C1 segment of cervical spinal cord (tissue), 14 donors: ENCODE results near the gene PPP6R2.

Experiments used
- DNase-seq, 14 donors: peaks; one replicate each; lab custom pipeline; 2025; lab: John Stamatoyannopoulos, UW

Gene PPP6R2

DNA sequence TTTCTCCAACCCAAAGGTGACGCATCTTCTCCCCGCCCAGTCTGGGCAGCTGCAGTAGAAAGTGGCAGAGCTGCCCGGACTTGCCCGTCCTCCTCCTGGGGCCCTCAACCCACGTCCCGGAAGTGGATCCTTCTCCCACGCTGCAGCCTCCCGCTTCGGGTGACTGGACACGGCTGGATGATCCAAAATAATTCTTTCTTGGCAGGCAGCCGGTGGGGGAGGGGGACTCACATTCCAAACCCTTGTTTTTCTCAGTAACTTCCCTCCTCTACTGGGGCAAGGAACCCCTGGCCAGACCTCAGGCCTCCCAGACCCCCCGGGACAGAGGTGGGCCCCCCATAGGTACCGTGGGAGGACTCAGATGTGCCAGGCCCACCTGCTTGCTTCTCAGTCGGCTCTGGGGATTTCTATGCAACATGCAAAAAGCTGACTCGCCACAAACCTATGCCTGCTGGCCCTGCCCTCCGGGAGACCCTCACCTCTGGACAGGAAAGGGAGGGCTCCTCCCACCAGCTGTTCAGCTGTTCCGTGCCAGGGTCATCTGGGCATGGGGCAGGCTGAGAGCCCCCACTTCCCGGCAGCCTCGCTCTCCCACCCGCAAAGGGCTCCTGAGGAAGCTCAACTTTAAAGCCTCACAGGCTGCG, 37.1 kb upstream of the PPP6R2 start:
- peak in 10 of 14 donors; percentile 5 to 86 (median 53) for DNase-seq

DNA sequence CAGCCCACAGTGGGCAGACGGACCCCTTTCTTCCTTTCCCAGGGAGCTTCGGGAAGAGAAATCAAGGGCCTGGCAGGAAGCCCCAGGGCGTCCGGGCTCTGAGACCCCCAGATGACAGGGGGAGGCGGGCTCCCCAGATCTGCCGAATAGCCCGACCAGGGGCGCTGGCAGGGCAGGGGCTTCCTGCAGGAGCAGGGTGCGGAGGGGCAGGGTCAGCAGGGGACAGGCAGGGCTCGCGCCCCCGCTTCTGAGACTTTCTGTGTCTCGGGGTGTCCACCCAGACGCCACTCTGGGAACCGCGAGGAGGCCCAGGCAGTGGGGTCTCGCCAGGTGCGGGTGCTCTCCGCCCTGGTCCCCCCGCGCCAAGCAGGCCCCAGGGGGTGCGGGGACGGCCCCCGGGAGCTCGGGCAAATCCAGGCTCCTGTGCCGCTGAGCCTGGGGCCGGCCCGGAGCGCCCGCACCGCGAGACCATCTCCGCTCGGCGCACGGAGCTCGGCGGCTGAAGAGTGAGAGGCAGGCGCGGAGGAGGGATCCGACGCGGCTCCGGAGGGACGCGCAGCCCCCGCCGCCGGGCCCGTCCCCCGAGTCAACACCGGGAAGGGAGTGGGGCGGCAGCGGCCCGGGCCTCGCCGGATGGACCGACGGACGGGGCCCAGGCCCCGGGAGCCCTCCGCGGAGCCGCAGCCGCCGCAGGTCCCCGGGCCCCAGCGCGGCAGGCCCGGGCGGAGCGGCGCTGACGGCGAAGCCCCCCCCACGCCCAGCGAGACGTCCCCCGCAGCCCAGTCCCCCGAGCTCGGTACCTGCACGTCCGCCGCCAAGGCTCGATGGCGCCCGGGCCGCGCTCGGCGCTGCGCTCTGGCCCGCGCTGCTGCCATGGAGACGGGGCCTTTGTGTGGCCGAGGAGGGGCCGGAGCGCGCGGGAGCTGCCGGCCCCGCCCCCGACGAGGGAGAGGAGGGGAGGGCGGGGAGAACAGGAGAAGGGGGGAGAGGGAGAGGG, 36.1 kb upstream of the PPP6R2 start, which contains the start of gene PLXNB2:
Gene PLXNB2, minus strand, starts transcription at position 894 of the 997 bp plus-strand sequence. CDS start 17,062 bp downstream, outside the sequence.
- peak in 12 of 14 donors; percentile 22 to 78 (median 55) for DNase-seq

DNA sequence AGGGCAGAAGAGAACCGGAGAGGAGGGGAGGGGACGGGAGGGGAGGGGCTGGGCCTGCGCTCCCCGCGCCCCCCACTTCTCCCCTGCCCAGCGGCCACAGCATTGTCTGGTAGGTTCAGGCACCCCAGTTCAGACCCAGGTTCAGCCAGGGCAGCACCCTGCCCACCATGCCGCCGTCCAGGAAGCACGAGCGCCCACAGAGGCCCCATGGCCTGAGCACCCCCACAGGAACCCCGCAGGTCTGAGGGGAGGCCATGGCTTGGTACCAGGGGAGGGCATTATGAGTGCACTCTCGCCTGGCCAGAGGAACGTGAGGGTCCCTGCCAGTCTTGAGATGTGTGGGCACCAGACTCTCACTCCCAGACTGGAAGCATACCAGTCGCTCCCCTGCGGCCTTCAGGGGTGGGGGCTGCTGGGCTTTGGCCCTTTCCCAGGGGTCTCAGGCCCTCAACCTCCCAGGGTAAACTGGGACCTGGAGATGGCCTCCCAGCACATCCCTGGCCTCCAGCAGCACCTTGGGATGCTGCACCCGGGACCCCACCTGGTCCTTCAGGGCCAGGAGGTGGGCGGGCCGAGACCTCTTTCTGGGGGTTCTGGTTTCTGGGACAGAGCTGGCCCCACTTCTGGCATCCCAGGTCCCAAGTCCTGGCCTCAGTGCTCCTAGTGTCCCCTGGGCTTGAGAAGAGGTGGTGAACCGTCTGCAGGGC, 35.1 kb upstream of the PPP6R2 start:
- DNase-seq = peak in 3 of 14 donors; percentile 22 to 50 (median 47)

DNA sequence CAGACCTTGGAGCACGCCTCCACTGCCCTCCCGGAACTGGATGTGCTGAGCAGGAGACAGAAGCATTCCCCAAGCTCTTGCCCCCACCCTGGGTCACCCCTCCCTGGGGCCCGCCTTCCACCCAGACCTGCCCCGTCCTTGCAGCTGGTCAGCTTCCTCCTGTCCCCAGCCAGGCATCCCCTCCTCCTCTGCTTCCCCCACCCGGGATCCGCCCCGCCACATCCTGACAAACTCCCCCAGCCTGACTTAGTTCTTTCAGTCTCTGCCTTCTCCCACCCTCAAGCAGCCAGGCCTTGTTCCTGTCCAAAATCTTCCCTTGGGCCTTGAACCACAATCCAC, 34.6 kb upstream of the PPP6R2 start:
- peak in 10 of 14 donors; percentile 7 to 74 (median 47) for DNase-seq

DNA sequence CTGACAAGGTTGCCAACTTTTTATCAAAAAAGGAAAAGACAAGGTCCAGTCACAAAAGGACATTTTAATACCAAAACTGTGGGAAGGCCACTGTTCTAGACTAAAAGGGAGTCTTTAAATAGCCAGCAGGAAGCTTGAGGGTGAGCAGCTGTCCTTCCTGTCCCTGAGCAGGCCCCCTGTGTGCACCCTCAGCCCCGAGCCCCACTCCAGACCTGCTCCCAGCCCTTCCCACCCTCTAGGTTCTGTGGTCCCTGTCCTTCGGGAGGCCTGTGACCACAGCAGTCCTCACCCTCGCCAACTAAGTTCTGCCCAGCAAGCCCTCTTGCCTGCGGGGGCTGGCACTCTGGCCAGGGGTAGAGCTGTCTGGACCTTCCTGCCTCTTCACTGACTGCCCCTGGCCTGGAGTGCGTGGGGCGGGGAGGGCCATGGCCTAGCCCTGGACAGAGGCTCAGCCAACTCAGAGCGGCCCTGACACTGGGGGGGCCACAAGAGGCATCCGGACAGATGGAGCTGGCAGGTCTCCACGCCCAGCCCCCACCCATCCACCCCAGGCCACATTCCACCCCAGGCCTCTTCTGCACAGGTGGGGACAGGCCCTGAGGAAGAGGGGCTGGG, 34.0 kb upstream of the PPP6R2 start:
- peak in 4 of 14 donors; percentile 26 to 49 (median 38) for DNase-seq

DNA sequence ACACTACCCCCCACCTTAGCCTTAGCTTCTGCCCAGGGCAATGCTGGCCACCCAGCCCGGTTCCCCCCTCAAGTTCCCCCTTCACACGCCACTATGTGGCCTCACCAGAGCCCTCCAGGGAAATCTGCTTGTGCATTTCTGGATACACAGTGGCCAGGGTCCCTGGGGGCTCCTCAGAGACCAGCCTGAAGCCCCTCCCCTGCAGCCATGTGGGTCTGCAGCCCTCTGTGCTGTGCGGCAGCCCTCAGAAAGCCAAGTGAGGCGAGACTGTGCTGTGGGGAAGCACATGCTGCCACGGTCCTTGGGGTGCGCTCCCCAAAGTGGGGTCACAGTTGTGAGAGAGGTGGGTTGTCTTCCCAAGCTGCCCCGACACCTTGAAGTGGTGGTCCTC, 33.5 kb upstream of the PPP6R2 start:
- no peak for DNase-seq

DNA sequence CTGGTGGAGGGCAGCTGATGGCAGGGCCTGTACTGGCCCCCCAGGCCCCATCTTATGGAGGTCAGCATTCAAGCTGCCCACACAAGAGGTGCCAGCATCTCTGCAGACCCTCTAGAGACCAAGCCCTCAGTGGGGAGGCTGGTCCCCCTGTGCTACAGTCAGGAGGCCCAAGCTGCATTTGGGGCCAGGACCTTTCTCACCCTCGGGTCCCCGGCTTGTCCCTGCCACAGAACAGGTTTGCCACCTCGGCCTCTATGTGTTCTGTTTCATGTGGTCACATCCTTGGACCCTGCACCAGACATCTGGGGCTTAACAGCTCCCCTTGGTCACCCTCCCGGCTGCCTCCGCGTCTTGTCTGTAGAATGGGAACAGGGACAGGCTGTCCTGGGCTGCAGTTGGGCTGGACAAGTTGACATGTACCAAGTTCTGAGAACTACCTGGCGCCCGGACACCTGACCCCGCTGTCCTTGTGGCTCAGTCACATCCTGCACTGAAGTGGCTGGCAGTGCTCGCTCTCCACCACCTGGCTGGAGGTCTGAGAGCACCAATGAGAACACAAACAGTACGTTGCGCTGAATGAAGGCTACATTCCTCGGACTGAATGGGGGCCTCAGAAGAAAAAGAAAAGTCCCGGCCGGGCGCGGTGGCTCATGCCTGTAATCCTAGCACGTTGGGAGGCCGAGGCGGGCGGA, 33.0 kb upstream of the PPP6R2 start:
- no peak for DNase-seq

DNA sequence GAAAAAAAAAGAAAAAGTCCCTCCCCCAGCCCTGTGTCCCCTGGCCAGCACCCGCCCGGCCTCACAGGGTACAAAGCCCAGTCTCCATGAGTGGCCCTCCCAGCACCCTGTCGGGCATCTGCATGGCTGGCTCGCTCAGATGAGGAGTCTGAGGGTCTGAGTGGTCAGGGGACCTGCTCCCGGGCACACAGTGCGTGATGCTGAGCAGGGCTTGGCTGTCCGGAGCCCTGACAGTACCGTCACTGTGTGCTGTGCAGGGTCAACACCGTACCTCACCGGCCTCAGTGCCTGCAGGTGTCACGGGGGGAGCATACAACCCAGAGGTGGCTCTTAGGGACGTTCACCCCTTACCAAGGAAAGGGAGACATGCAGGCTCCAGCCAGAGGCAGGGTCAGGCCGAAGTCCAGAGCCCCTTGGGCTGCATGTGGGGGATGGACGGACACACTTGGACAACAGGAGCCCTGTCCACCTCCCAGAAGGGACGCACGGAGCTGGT, 32.1 kb upstream of the PPP6R2 start:
- DNase-seq = no peak

DNA sequence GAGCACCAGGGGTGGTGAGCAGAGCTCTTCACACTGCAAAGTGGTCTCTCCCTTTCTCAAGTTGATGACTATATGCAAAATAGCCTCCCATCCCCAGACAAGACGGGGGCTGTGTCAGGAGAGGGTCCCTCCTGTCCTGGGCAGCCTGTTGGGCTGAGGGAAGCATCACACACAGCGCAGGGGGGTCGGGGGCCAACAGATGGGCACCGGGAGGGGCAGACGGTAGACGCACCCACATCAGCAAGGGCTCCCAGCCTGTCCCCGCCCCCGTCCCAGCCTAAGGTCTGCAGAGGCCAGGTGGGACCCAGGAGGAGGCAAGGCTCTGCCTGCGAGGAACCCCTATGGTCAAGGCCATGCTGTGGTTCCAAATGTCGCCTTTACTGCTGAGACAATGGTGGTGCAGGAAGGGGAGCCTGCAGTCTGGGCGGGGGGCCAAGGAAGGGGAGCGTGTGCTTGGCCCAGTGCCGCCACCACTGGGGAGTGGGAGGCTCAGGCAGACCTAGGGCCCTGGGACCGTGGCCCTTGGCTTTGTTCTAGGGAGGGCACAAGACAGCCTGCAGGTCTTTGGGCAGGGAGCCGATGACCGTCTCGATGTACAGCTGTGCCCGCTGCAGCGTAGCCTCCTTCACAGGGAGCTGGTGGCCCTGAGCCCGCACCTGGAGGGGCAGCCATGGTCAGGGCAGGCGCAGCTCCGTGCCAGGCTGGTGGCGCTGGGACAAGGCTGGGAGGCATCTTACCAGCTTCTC, 31.3 kb upstream of the PPP6R2 start:
- no peak for DNase-seq

DNA sequence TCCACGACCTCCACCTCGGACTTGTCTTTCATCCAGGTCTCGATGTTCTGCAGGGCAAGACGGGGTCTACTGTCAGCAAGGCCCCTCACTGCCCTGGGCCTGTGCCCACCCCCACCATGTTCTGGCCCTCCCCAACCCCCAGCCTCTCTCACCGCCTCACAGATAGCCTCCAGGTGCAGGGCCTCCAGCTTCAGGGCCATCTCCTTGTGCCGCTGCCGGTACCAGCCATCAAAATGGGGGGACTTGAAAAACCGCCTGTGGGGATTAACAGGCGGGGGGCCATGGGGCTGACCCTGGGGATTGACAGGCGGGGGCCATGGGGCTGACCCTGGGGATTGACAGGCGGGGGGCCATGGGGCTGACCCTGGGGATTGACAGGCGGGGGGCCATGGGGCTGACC, 30.8 kb upstream of the PPP6R2 start:
- no peak for DNase-seq

DNA sequence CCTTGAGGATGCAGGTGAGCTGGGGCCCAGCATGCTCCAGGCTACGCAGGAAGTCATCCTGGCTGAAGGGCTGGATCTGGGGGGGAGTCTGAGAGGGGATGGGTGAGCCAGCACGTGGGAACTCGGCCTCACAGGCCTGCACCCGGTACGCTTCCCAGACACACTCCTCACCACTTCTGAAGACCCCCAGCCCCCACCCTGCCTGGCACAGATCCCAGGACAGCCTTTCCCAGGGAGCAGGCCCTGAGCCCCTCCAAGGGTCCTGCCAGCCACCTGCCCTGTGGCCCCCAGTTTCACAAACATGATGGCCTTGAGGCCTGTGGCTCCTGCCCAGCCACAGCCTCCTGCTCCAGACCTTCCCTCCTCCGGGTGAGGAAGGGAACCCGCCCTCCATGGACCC, 30.1 kb upstream of the PPP6R2 start:
- DNase-seq = no peak

DNA sequence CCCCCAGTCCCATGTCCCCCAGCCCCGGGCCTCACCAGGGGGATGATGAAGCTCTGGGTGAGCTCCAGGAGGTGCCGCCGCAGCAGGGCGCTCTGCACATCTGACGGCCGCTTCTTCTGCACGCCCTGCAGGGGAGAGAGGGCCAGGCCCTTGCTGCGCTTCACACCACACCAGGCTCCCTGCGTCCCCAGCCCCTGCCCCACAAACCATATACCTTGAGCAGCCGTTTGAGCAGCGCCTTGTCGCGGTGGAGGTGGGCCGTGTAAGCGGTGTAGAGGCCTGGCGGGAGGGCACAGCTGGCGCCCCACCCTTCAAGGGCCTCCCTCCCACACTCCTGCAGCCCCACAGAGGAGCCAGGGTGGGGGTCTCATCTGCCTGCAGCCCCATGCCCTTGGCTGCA, 29.5 kb upstream of the PPP6R2 start:
- no peak for DNase-seq

DNA sequence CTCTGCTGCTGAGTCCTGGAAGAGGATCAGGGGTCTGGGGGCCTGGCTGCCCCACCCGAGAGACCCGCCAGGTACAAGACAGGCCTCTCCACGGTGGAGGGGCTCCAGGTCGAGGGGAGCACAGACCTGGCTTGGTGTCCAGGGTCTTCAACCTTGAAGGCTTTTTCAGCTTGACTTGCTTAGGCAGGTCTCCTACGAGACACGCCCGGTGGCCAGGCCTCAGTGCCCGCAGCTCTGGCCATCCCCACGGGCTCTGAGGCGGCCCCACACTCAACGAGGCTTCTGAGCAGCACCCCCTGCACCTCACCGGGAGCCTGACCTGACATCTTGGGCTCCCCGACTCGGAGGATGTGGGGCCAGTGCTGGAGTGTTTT, 29.1 kb upstream of the PPP6R2 start:
- DNase-seq = no peak

DNA sequence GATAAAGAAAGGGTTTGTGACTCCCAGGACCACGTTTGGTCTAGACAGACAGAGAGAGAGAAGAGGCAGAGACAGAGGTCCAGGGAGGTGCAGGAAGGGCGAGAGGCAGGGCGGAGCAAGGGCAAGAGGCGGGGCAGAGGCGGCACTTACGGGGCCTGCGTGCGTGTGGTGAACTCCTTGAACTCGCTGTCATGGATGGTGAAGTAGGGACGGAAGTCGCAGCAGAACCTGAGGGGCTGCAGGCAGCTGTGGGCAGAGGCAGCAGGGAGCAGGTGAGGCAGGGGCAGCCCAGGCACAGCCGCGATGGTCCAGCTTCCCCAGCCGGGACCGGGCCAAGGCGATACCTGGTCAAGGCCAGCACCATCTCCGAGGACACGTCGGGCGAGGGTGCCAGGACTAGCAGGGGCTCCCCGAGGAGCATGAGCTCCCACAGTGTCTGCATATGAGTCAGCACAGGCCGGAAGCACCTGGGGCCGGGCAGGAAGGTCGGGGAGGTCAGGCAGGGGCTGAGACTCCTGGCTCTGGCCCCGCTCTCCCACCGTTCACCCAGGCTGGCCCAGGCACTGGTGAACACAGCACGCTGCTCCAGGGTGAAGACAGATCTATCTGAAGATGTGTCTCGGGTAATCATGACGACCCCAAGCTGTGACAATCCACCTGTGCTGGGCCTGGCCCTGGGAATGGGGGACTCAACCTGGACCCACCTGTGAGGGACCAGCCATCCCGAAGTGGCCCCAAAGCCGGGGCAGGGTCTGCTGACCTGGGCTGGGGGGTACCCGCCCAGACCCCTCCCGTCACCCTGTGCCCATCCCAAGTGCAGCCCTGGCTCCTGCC, 28.5 kb upstream of the PPP6R2 start:
- no peak for DNase-seq

DNA sequence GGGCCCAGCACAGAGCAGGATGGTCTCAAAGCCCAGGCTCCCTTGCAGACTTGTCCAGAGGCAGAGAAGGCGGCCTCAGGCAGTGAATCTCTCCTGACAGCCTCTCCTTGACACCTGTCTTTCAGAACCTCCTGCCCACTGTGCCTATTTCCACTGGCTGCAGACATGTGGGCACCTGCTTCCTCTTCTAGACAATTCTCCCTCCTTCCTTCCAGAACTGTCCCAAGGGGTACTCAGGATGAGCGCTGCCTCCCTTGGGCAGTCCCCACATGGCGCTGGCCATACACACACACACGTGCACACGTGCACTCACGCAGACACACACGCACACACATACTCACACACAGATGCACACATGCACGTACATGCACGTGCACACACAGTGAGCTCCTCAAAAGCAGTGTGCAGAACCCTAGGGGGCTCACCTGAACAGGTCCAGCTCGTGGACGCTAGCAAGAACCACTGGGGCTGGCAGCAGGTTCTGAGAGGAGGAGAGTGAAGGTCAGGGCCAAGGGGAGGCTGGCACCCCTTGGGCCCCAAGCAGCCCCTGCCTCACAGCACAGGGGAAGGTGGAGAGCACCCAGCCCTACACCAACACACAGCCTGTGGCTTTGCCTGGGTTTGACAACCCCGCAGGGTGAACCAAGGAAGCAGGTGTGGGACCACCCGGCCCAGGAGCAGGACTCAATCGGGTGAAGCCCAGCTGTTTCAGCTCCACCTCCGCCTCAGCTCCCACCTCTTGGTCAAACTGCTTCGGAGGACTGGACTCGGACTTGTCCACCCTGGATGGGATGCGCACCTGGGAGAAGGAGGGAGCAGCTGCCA, 27.6 kb upstream of the PPP6R2 start:
- DNase-seq = no peak

DNA sequence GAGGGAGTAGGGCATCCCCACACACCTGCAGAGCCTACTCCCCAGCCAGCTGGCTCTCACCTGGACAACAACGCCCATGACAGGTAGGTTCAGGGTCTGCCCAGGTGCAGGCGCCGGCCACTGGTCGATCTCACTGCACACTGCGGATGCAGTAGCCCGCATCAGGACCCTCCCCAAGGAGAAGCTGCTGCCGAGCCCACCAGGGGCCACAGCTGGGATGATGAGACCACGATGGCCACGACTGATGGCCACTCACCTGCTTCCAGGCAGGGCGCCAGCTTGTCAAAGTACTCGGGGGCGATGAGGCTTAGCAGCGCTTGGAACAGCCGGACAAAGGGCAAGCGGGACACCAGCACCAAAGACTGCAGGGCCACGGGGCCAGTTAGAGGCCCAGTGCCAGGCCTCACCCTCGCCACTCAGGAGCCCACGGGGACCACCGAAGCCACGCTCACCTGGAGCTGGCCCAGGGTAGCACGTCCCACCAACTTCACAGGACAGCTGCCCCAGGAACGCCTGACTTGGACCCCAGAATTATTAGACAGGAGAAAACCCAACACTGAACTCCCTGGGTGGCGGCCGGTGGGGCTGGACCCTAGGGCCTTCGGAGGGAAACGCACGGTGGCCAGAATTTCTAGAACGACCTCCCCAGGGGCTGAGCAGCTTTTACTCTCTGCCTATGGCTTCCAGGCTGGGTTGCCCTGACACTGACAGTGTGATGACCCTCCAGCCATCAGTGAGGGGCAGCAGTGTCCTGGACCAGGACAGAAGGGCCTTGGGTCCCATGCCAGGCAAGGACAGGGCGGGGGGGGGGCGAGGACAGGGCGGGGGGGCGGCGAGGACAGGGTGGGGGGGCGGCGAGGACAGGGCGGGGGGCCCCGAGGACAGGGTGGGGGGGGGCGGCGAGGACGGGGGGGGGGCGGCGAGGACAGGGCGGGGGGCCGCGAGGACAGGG, 26.7 kb upstream of the PPP6R2 start:
- no peak for DNase-seq

DNA sequence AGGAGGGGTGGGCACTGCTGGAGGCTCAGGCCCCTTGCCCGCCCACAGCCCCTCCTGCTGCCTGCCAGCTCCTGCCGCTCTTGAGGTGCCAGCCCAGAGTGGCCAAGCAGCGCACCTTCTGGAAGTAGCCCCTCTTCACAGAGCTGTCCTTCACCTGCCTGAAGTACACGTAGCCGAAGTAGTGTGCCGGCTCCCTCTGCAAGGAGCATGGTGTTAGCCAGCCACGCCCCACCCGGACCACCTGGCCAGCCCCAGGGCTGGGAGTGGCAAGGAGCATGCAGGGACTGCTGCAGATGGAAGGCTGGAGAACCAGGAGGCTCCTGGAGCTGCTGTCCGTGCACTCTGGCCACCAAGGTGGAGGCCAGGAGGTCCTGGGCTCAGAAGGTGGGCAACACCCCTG, 25.9 kb upstream of the PPP6R2 start:
- no peak for DNase-seq
